ENCODE results near the gene NARF. TPM values are rescaled to one million over a fixed set of nuclear protein-coding genes. Genes with fewer than 3 reads are reported as not detected.

Gene NARF
- total RNA-seq, 5 donors from 2014 or later (not counting 1 experiment from before 2014, with no cell fraction given) = 85.7 to 113 (median 101) TPM

GRCh38 chr17:82492643-82493225 lies 34.2 kb downstream of the NARF start:
- Histone ChIP-seq H3K4me1 (ENCODE audit: control insufficient read depth in 1 of 2, extremely low read depth in 1 of 2, insufficient read depth in 2 of 2, low read length in 2 of 2) (peaks cover 0 to 28% of the 10 kb centered on the region in 2 experiments), H3K27ac (ENCODE audit: low read length) (no peak overlapping the region), H3K27me3 (replicated peaks in 1 of 2; ENCODE audit: control insufficient read depth in 2 of 2, extremely low read depth in 1 of 2, insufficient read depth in 2 of 2, low read length in 1 of 2) (no peaks in the 10 kb centered on the region), H3K36me3 (ENCODE audit: control insufficient read depth in 2 of 2, extremely low read depth in 1 of 2, insufficient read depth in 1 of 2, low read length in 1 of 2) (peaks cover 0 to 5% of the 10 kb centered on the region in 2 donors), H3K4me3 (ENCODE audit: control insufficient read depth in 1 of 2, extremely low read depth in 1 of 2, low read length in 1 of 2) (no peak overlapping the region), H3K9me3 (no peaks in the 10 kb centered on the region)
- WGBS (ENCODE audit: insufficient coverage) = 99% methylated on average over 6 of the region's 13 CpGs
- H3K27me3 Mint-ChIP-seq = peaks cover 0 to 3% of the 10 kb centered on the region in 2 donors
- peak overlapping the region; percentile 19 to 44 for H3K27ac Mint-ChIP-seq
- H3K4me3 Mint-ChIP-seq = no peak overlapping the region
- DNase-seq (no peak), ATAC-seq (replicated peaks in 1 of 4) (no peak)
- ChIA-PET POLR2A (no interaction called here), CTCF (interaction anchor here in 1 of 2 donors (0.7 kb wide), 1 partner anchor 1795 kb away, joined by 4 read pairs; no protein-coding TSS in a partner anchor)
- H3K4me1 Mint-ChIP-seq = peaks cover 12 to 22% (median 13%) of the 10 kb centered on the region in 3 donors
- H3K9me3 Mint-ChIP-seq = no peaks in the 10 kb centered on the region
- peaks cover 4% of the 10 kb centered on the region for H3K36me3 Mint-ChIP-seq

GRCh38 chr17:82493226-82493781 lies 34.8 kb downstream of the NARF start:
- no peak for ATAC-seq (replicated peaks in 1 of 4)
- no peak for DNase-seq
- Histone ChIP-seq H3K4me1 (ENCODE audit: control insufficient read depth in 1 of 2, extremely low read depth in 1 of 2, insufficient read depth in 2 of 2, low read length in 2 of 2) (peaks cover 0 to 34% of the 10 kb centered on the region in 2 experiments), H3K4me3 (ENCODE audit: control insufficient read depth in 1 of 2, extremely low read depth in 1 of 2, low read length in 1 of 2) (no peak overlapping the region), H3K27ac (ENCODE audit: low read length) (no peak overlapping the region), H3K27me3 (replicated peaks in 1 of 2; ENCODE audit: control insufficient read depth in 2 of 2, extremely low read depth in 1 of 2, insufficient read depth in 2 of 2, low read length in 1 of 2) (no peaks in the 10 kb centered on the region), H3K36me3 (ENCODE audit: control insufficient read depth in 2 of 2, extremely low read depth in 1 of 2, insufficient read depth in 1 of 2, low read length in 1 of 2) (no peaks in the 10 kb centered on the region), H3K9me3 (no peaks in the 10 kb centered on the region)
- H3K9me3 Mint-ChIP-seq = no peaks in the 10 kb centered on the region
- H3K4me1 Mint-ChIP-seq = peaks cover 16 to 25% (median 19%) of the 10 kb centered on the region in 3 donors
- ChIA-PET POLR2A (no interaction called here), CTCF (interaction anchor here in 1 of 2 donors (0.7 kb wide), 1 partner anchor 1795 kb away, joined by 4 read pairs; no protein-coding TSS in a partner anchor)
- H3K27ac Mint-ChIP-seq = peak overlapping the region in 1 of 2 donors; percentile 44
- WGBS (ENCODE audit: insufficient coverage) = 88% methylated on average over 9 of the region's 12 CpGs
- H3K4me3 Mint-ChIP-seq = no peak overlapping the region
- peaks cover 0 to 3% of the 10 kb centered on the region in 2 donors for H3K27me3 Mint-ChIP-seq
- no peaks in the 10 kb centered on the region for H3K36me3 Mint-ChIP-seq

- H3K4me1 ChIP-seq (ENCODE audit: control insufficient read depth in 1 of 2, extremely low read depth in 1 of 2, insufficient read depth in 2 of 2, low read length in 2 of 2) = peaks cover 0 to 34% of the 10 kb centered on the region in 2 experiments
- H3K4me3 ChIP-seq (ENCODE audit: control insufficient read depth in 1 of 2, extremely low read depth in 1 of 2, low read length in 1 of 2) = no peak overlapping the region
- peak overlapping the region; percentile 27 for H3K27ac ChIP-seq (ENCODE audit: low read length)
- peak; percentile 71 to 92 (median 85) for DNase-seq
- no peaks in the 10 kb centered on the region for H3K27me3 ChIP-seq (replicated peaks in 1 of 2; ENCODE audit: control insufficient read depth in 2 of 2, extremely low read depth in 1 of 2, insufficient read depth in 2 of 2, low read length in 1 of 2)
- no peaks in the 10 kb centered on the region for H3K9me3 ChIP-seq
- peak overlapping the region; percentile 61 to 67 (median 65) for H3K4me3 Mint-ChIP-seq
- ATAC-seq (replicated peaks in 1 of 4) = peak; percentile 59 to 65 (median 62)
- no peaks in the 10 kb centered on the region for H3K9me3 Mint-ChIP-seq
- 24% methylated on average over 15 of the region's 17 CpGs for WGBS (ENCODE audit: insufficient coverage)
- no peaks in the 10 kb centered on the region for H3K36me3 Mint-ChIP-seq
- H3K4me1 Mint-ChIP-seq = peaks cover 16 to 25% (median 20%) of the 10 kb centered on the region in 3 donors
- peak overlapping the region; percentile 85 to 91 for H3K27ac Mint-ChIP-seq
- CTCF ChIA-PET = no interaction called here
- POLR2A ChIA-PET = no interaction called here
- H3K27me3 Mint-ChIP-seq = peaks cover 0 to 3% of the 10 kb centered on the region in 2 donors
- H3K36me3 ChIP-seq (ENCODE audit: control insufficient read depth in 2 of 2, extremely low read depth in 1 of 2, insufficient read depth in 1 of 2, low read length in 1 of 2) = no peaks in the 10 kb centered on the region
Measured at GRCh38 chr17:82494236-82495055, 35.9 kb downstream of the NARF start.

GRCh38 chr17:82495844-82496528 lies 37.4 kb downstream of the NARF start:
- Histone ChIP-seq H3K27ac (ENCODE audit: low read length) (peak overlapping the region; percentile 60), H3K9me3 (no peaks in the 10 kb centered on the region), H3K4me3 (ENCODE audit: control insufficient read depth in 1 of 2, extremely low read depth in 1 of 2, low read length in 1 of 2) (no peak overlapping the region), H3K27me3 (replicated peaks in 1 of 2; ENCODE audit: control insufficient read depth in 2 of 2, extremely low read depth in 1 of 2, insufficient read depth in 2 of 2, low read length in 1 of 2) (peaks cover 0 to 6% of the 10 kb centered on the region in 2 experiments), H3K4me1 (ENCODE audit: control insufficient read depth in 1 of 2, extremely low read depth in 1 of 2, insufficient read depth in 2 of 2, low read length in 2 of 2) (peaks cover 0 to 34% of the 10 kb centered on the region in 2 experiments), H3K36me3 (ENCODE audit: control insufficient read depth in 2 of 2, extremely low read depth in 1 of 2, insufficient read depth in 1 of 2, low read length in 1 of 2) (no peaks in the 10 kb centered on the region)
- 86% methylated on average over 9 of the region's 12 CpGs for WGBS (ENCODE audit: insufficient coverage)
- Mint-ChIP-seq H3K4me3 (peak overlapping the region; percentile 70 to 85 (median 73)), H3K27ac (peak overlapping the region; percentile 39 to 79), H3K9me3 (no peaks in the 10 kb centered on the region), H3K4me1 (peaks cover 16 to 23% (median 20%) of the 10 kb centered on the region in 3 donors), H3K27me3 (peaks cover 0 to 3% of the 10 kb centered on the region in 2 donors), H3K36me3 (no peaks in the 10 kb centered on the region)
- CTCF ChIA-PET = interaction anchor here (0.5 to 0.6 kb wide), 2 partner anchors 59 to 395 kb away, joined by 4 to 6 read pairs; no protein-coding TSS in a partner anchor
- no peak for ATAC-seq (replicated peaks in 1 of 4)
- POLR2A ChIA-PET = interaction anchor here in 1 of 2 donors (0.6 kb wide), 1 partner anchor 238 kb away, joined by 11 read pairs; no protein-coding TSS in a partner anchor
- DNase-seq = peak in 1 of 35 experiments; percentile 24

GRCh38 chr17:82496529-82497434 lies 38.2 kb downstream of the NARF start:
- DNase-seq (peak; percentile 57 to 92 (median 79)), ATAC-seq (replicated peaks in 1 of 4) (peak; percentile 80 to 81 (median 80))
- peak overlapping the region; percentile 70 to 85 (median 73) for H3K4me3 Mint-ChIP-seq
- ChIA-PET CTCF (interaction anchor here in 1 of 2 donors (1.0 kb wide), 1 partner anchor 22 kb away, joined by 3 read pairs; no protein-coding TSS in a partner anchor), POLR2A (no interaction called here)
- Histone ChIP-seq H3K4me1 (ENCODE audit: control insufficient read depth in 1 of 2, extremely low read depth in 1 of 2, insufficient read depth in 2 of 2, low read length in 2 of 2) (peaks cover 0 to 34% of the 10 kb centered on the region in 2 experiments), H3K9me3 (no peaks in the 10 kb centered on the region), H3K4me3 (ENCODE audit: control insufficient read depth in 1 of 2, extremely low read depth in 1 of 2, low read length in 1 of 2) (peak overlapping the region; percentile 60 to 67), H3K27me3 (replicated peaks in 1 of 2; ENCODE audit: control insufficient read depth in 2 of 2, extremely low read depth in 1 of 2, insufficient read depth in 2 of 2, low read length in 1 of 2) (peaks cover 0 to 14% of the 10 kb centered on the region in 2 experiments), H3K36me3 (ENCODE audit: control insufficient read depth in 2 of 2, extremely low read depth in 1 of 2, insufficient read depth in 1 of 2, low read length in 1 of 2) (no peaks in the 10 kb centered on the region), H3K27ac (ENCODE audit: low read length) (peak overlapping the region; percentile 60)
- no peaks in the 10 kb centered on the region for H3K36me3 Mint-ChIP-seq
- peaks cover 0 to 3% of the 10 kb centered on the region in 2 donors for H3K27me3 Mint-ChIP-seq
- H3K27ac Mint-ChIP-seq = peak overlapping the region; percentile 39 to 79
- peaks cover 16 to 23% (median 20%) of the 10 kb centered on the region in 3 donors for H3K4me1 Mint-ChIP-seq
- WGBS (ENCODE audit: insufficient coverage) = 7% methylated on average over 71 of the region's 83 CpGs
- H3K9me3 Mint-ChIP-seq = no peaks in the 10 kb centered on the region
